ENCODE measurements around the gene PAX5.

GRCh38 chr9:36823466-36823865 is 210.6 kb downstream of the PAX5 start:
- TF ChIP-seq CTCF (IDR thresholded peaks at IDR 0.05) (no peak), POLR2A (IDR thresholded peaks at IDR 0.05) (no peak)
